ENCODE results near the gene VSIG8. TPM values are rescaled to one million over a fixed set of nuclear protein-coding genes. Genes with fewer than 3 reads are reported as not detected.
A peak's percentile ranks its signal among the peaks of the same experiment; 100 is the strongest.
"Not testable (repeated sequence)": the region's sequence is repeated elsewhere in the genome, so short reads cannot be mapped to it uniquely, and the experiment has no call there.

Gene VSIG8
- total RNA-seq, 4 donors from 2014 or later = 18.1 to 62.2 (median 25.7) TPM

- Histone ChIP-seq H3K4me3 (no peak overlapping the region), H3K27me3 (no peaks in the 10 kb centered on the region), H3K27ac (no peak overlapping the region), H3K36me3 (no peaks in the 10 kb centered on the region), H3K9me3 (no peaks in the 10 kb centered on the region), H3K4me1 (peaks cover 19% of the 10 kb centered on the region)
- DNase-seq (ENCODE audit: low spot score in 2 of 2) = no peak
- TF ChIP-seq EP300 (IDR thresholded peaks at IDR 0.05) (no peak), POLR2A (IDR thresholded peaks at IDR 0.05) (no peak), CTCF (IDR thresholded peaks at IDR 0.05) (no peak), POLR2AphosphoS5 (IDR thresholded peaks at IDR 0.05) (no peak)
- WGBS = 87% methylated on average over 3 of the region's 3 CpGs
Measured at GRCh38 chr1:159902541-159902940, 40.1 kb upstream of the VSIG8 start.

DNA sequence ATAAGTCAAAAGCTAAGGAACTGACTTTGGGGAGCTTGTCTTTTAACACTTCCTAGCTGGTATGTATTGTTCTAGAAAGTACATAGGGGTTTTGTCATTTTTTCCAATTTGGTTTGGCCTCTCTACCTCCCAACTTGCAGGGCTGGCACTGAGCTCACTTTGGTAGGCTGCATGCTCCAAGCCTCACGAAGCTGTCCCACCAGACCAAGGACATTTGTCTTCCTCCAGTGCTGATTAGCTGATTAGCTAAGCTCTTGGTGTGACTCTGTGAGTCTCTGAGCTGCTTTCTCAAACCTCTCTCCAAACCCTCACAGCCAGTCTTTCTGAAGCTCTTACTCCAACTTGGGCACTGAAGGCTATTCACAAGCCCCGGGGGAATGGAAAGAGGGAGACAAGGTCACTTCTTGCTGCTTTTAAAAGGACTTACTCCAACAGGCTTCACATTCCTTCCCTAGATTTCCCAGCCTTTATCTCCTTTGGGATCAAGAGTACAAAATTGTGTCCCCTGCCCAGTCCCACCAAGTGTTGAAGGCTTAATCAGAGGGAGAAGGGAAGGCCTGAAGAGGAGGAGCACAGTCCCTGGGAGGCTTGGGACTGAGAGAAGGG, 38.4 kb upstream of the VSIG8 start:
- Histone ChIP-seq H3K4me3 (no peak overlapping the region), H3K36me3 (no peaks in the 10 kb centered on the region), H3K4me1 (peaks cover 23% of the 10 kb centered on the region), H3K27me3 (no peaks in the 10 kb centered on the region), H3K9me3 (no peaks in the 10 kb centered on the region), H3K27ac (peak overlapping the region; percentile 71)
- DNase-seq (ENCODE audit: low spot score in 2 of 2) = no peak
- 54% methylated on average over 2 of the region's 2 CpGs for WGBS
- TF ChIP-seq EP300 (IDR thresholded peaks at IDR 0.05) = no peak
- TF ChIP-seq POLR2AphosphoS5 (IDR thresholded peaks at IDR 0.05) = no peak
- TF ChIP-seq POLR2A (IDR thresholded peaks at IDR 0.05) = no peak
- TF ChIP-seq CTCF (IDR thresholded peaks at IDR 0.05) = no peak

- Histone ChIP-seq H3K4me3 (peak within 1 kb of the TSS; percentile 28), H3K9me3 (no peaks in the 10 kb centered on the region), H3K27ac (peak within 1 kb of the TSS; percentile 71), H3K36me3 (no peaks in the 10 kb centered on the region), H3K4me1 (peaks cover 23% of the 10 kb centered on the region), H3K27me3 (no peaks in the 10 kb centered on the region)
- DNase-seq (ENCODE audit: low spot score in 2 of 2) = peak; percentile 86
- TF ChIP-seq POLR2A (IDR thresholded peaks at IDR 0.05) = no peak
- no peak for TF ChIP-seq CTCF (IDR thresholded peaks at IDR 0.05)
- no peak for TF ChIP-seq EP300 (IDR thresholded peaks at IDR 0.05)
- no peak for TF ChIP-seq POLR2AphosphoS5 (IDR thresholded peaks at IDR 0.05)
- 20% methylated on average over 26 of the region's 30 CpGs for WGBS
Measured at GRCh38 chr1:159900086-159900680, 37.7 kb upstream of the VSIG8 start, which contains the start of gene CFAP45. TSS of gene CFAP45 (minus strand) at chr1:159900165. CDS start at chr1:159900098, 67 bp downstream.

DNA sequence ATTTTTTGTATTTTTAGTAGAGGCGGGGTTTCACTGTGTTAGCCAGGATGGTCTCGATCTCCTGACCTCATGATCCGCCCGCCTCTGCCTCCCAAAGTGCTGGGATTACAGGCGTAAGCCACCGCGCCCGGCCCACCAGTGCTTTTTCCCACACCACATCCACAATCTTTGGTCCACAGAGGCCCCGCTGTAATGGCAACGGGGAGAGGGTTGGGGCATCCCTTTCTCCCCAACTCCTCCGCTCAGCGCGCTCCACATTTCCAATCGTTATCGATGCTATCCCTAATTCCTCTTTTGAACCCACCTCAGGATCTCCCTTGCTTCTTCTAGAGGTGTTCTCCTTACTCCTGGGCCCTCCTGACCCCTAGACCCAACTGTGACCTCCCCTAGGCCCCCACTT, 37.2 kb upstream of the VSIG8 start:
- WGBS = 90% methylated on average over 12 of the region's 15 CpGs
- H3K36me3 ChIP-seq; H3K9me3 ChIP-seq; DNase-seq (ENCODE audit: low spot score in 2 of 2); H3K27me3 ChIP-seq: not testable (repeated sequence)
- Histone ChIP-seq H3K4me1 (peaks cover 23% of the 10 kb centered on the region), H3K4me3 (peak overlapping the region; percentile 28), H3K27ac (peak overlapping the region; percentile 71)

GRCh38 chr1:159898527-159898926, 36.1 kb upstream of the VSIG8 start:
- H3K36me3 ChIP-seq = no peaks in the 10 kb centered on the region
- no peak overlapping the region for H3K27ac ChIP-seq
- DNase-seq (ENCODE audit: low spot score in 2 of 2) = no peak
- no peak overlapping the region for H3K4me3 ChIP-seq
- H3K4me1 ChIP-seq = peaks cover 23% of the 10 kb centered on the region
- TF ChIP-seq POLR2A (IDR thresholded peaks at IDR 0.05) (no peak), CTCF (IDR thresholded peaks at IDR 0.05) (no peak), EP300 (IDR thresholded peaks at IDR 0.05) (no peak), POLR2AphosphoS5 (IDR thresholded peaks at IDR 0.05) (no peak)
- 94% methylated on average over 3 of the region's 3 CpGs for WGBS
- H3K27me3 ChIP-seq = no peaks in the 10 kb centered on the region
- no peaks in the 10 kb centered on the region for H3K9me3 ChIP-seq

Data from suprapubic skin (tissue), 4 donors.